Dendritic cell treated with granulocyte-macrophage colony-stimulating factor and Interleukin-4, amounts not matched to agents 40 ng/mL and 50 ng/mL, for 4 days (primary cell): ENCODE data around the gene MTMR10.

ENCODE experiments used
- H3K27ac Mint-ChIP-seq: one replicate; pipeline ENCODE4 v1.8.0; 2022; ENCODE audit warnings: mild to moderate bottlenecking, mixed read lengths
- H3K27me3 Mint-ChIP-seq: one replicate; pipeline ENCODE4 v1.8.0; 2022; ENCODE audit warnings: mild to moderate bottlenecking, mixed read lengths
- H3K36me3 Mint-ChIP-seq: one replicate; pipeline ENCODE4 v1.8.0; 2022; ENCODE audit warnings: low read depth, mixed read lengths
- H3K4me1 Mint-ChIP-seq: one replicate; pipeline ENCODE4 v1.8.0; 2022; ENCODE audit warnings: low read depth, mixed read lengths
- H3K4me3 Mint-ChIP-seq: one replicate; pipeline ENCODE4 v1.8.0; 2022; ENCODE audit warnings: mild to moderate bottlenecking, moderate library complexity, mixed read lengths
- H3K9me3 Mint-ChIP-seq: one replicate; pipeline ENCODE4 v1.8.0; 2022; ENCODE audit warnings: mixed read lengths
- intact Hi-C: fragments of 100-400 bp; cut with micrococcal nuclease; formaldehyde crosslinking; loops from one replicate; pipeline ENCODE4 v1.15.0; 2022

Gene MTMR10

DNA sequence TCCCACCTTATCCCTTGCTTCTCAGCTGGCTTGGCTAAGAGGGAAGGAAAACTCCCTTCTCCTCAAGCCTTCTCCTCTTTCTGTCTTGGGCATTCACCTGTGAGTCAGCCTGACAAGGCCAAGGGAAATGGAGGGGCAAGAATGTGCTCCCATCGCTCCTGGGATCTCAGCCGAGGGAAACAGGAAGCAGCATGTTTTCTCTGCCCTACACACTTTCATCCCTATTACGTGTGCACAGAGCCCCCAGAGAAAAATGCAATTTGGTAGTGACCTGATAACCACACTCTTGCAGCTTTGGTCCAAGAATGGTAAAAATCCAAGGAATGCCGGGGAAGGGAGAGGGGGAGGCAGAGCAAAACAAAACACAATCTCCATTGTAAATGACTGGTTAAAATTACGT, 32.9 kb upstream of the MTMR10 start:
- no peaks in the 10 kb centered on the region for H3K9me3 Mint-ChIP-seq
- H3K27ac Mint-ChIP-seq: no peak overlapping the region
- no peaks in the 10 kb centered on the region for H3K36me3 Mint-ChIP-seq
- peaks cover 18% of the 10 kb centered on the region for H3K4me1 Mint-ChIP-seq
- intact Hi-C loops: no loop called here
- peaks cover 8% of the 10 kb centered on the region for H3K27me3 Mint-ChIP-seq
- no peak overlapping the region for H3K4me3 Mint-ChIP-seq

DNA sequence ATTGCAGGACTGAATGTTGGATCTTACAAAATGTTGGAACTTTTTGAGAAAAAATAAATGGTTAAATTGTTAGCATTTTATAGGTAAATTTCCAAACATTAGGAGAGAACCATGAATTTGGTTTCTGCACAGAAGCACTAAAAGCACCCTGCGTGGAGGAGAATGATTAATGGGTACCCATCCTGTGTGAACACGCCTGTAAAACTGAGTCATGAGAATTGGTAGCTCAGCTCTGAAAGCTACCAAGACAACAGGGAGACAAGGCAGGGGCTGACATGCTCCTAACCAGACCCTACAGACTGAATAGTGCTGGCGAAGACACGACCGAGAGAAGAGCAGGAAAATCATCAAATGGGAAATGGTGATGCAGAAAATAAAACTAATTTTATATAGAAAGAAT, 32.4 kb upstream of the MTMR10 start:
- H3K27me3 Mint-ChIP-seq: peaks cover 6% of the 10 kb centered on the region

DNA sequence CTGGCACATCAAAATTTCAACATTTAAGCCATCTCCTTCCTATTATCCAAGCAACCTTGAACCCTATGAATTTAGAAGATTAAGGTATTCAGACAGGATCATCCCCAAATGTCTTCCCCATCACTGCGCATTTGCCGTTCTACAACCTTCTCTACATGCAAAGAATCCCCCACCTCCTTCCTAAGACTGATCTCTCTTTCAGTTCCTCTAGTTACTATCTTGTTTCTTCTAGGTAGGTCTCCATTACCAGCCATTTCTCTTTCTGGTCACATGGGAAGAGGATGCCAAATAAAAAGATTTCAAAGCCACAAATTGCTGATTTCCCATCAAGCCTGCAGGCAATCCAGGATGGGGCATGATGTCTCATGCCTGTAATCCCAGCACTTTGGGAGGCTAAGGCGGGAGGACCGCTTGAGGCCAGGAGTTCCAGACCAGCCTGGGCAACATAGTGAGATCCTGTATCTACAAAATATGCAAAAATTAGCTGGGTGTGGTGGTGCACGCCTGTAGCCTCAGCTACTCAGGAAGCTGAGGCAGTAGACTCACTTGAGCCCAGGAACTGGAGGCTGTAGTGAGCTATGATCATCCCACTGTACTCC, 29.7 kb upstream of the MTMR10 start:
- Mint-ChIP-seq H3K36me3 (no peaks in the 10 kb centered on the region), H3K9me3 (no peaks in the 10 kb centered on the region), H3K27me3 (peaks cover 2% of the 10 kb centered on the region), H3K4me3 (no peak overlapping the region), H3K27ac (no peak overlapping the region), H3K4me1 (peaks cover 18% of the 10 kb centered on the region)
- intact Hi-C loops: no loop called here

More for the DNA sequence above, 32.4 kb upstream of the MTMR10 start:
- Mint-ChIP-seq H3K27ac (no peak overlapping the region), H3K36me3 (no peaks in the 10 kb centered on the region), H3K9me3 (no peaks in the 10 kb centered on the region), H3K4me1 (peaks cover 18% of the 10 kb centered on the region), H3K4me3 (no peak overlapping the region)
- intact Hi-C loops: no loop called here

DNA sequence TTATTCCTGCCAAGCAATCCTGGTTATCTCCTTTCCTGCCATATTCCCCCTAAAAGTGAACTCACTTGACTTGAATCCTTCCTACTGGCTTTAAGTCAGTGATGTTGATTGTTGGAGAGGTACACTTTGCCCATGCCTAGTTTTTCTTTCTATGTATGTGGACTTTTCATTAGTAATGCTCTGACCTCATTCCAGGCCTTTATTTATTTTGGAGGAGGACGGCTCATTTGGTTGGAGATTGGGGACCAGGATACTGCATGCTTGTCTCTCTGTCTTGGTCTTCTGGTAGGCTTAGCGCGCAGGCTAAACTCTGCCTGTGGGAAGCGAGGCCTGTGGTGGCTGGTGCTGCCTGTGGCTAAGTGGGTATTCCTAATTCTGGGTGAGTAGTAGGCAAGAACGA, 29.1 kb upstream of the MTMR10 start:
- Mint-ChIP-seq H3K27ac (no peak overlapping the region), H3K4me1 (peaks cover 19% of the 10 kb centered on the region), H3K27me3 (no peaks in the 10 kb centered on the region), H3K4me3 (no peak overlapping the region), H3K9me3 (no peaks in the 10 kb centered on the region), H3K36me3 (no peaks in the 10 kb centered on the region)
- intact Hi-C loops: no loop called here

DNA sequence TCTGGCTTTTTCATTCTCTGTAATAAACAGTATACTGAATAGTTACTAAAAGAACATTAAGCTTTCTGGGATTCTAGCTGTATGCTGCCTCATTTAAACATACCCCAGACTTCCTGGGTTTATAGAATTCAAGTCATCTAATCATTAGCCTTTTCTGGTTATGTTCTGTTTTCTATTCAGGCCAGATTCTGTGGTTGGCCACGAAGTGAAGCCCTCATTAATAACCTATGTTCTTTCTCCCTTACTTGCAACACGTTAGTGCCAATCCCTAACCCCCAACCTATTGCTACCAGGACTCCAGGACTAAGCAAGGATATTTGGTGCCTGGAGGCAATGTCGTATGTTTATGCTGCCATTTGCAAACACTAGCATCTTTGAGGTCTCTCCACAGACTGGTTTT, 28.6 kb upstream of the MTMR10 start:
- Mint-ChIP-seq H3K36me3 (no peaks in the 10 kb centered on the region), H3K27ac (no peak overlapping the region), H3K27me3 (no peaks in the 10 kb centered on the region), H3K9me3 (no peaks in the 10 kb centered on the region), H3K4me1 (peaks cover 23% of the 10 kb centered on the region), H3K4me3 (no peak overlapping the region)
- intact Hi-C loops: no loop called here

DNA sequence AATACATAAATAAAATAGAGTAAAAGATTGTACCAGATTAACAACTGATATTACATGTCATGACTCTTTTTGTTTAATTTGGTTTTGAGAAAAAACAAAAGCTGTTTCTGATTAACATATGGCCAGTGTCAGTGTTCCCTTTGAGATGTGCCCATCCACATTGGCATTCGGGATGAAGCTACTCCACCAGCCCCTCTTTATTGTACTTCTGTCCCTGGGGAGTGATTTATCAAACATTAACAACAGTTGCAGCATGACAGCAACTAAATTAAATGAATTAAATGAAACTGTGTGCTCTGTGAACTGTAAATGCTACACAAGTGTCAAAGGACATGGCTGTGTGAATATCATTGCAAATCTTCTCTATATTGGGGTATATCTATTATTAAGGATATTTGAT, 25.9 kb upstream of the MTMR10 start:
- Mint-ChIP-seq H3K4me3 (no peak overlapping the region), H3K27me3 (no peaks in the 10 kb centered on the region), H3K36me3 (no peaks in the 10 kb centered on the region), H3K4me1 (peaks cover 21% of the 10 kb centered on the region), H3K9me3 (peaks cover 8% of the 10 kb centered on the region), H3K27ac (no peak overlapping the region)
- intact Hi-C loops: no loop called here

DNA sequence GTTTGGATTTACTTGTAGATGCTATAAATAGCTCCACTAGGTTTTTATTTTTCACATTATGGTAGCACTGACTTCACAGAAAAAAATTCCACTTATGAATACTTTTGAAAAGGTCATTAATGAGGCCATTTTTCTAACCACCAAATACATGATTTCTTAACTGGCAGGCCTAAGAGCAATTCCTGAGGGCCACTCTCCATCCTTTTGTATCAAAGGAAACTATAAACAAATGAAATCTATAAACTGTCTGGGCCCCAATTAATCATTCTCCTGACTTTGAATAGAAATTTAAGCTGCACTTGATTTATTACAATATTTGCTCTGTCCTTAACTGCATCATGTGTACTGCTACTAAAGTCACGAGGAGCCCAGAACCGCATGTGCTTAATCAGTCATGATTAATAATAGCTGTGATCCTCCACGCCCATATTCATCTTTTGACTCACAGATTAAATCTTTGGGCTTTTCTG, 25.1 kb upstream of the MTMR10 start:
- Mint-ChIP-seq H3K4me3 (no peak overlapping the region), H3K36me3 (no peaks in the 10 kb centered on the region), H3K27ac (no peak overlapping the region), H3K27me3 (no peaks in the 10 kb centered on the region), H3K4me1 (peaks cover 21% of the 10 kb centered on the region), H3K9me3 (peaks cover 14% of the 10 kb centered on the region)
- intact Hi-C loops: no loop called here

DNA sequence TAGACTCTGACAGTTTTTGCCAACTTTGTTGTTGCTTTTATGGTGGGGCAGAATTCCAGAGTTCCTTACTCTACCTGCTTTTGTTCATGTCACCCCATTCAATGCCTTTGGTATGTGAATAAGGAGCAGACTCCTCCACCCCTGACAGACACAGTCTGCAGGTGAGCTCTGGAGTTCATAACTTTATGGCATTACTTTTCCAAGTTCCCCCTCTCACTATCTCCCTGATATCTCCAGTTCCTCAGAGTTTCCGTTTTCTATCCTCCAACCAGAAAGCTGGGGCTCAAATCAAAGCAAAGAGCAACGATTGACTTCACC, 23.1 kb upstream of the MTMR10 start:
- H3K4me1 Mint-ChIP-seq: peaks cover 16% of the 10 kb centered on the region
- intact Hi-C loops: no loop called here
- H3K36me3 Mint-ChIP-seq: no peaks in the 10 kb centered on the region
- peaks cover 14% of the 10 kb centered on the region for H3K9me3 Mint-ChIP-seq
- H3K4me3 Mint-ChIP-seq: no peak overlapping the region
- no peak overlapping the region for H3K27ac Mint-ChIP-seq
- H3K27me3 Mint-ChIP-seq: no peaks in the 10 kb centered on the region

DNA sequence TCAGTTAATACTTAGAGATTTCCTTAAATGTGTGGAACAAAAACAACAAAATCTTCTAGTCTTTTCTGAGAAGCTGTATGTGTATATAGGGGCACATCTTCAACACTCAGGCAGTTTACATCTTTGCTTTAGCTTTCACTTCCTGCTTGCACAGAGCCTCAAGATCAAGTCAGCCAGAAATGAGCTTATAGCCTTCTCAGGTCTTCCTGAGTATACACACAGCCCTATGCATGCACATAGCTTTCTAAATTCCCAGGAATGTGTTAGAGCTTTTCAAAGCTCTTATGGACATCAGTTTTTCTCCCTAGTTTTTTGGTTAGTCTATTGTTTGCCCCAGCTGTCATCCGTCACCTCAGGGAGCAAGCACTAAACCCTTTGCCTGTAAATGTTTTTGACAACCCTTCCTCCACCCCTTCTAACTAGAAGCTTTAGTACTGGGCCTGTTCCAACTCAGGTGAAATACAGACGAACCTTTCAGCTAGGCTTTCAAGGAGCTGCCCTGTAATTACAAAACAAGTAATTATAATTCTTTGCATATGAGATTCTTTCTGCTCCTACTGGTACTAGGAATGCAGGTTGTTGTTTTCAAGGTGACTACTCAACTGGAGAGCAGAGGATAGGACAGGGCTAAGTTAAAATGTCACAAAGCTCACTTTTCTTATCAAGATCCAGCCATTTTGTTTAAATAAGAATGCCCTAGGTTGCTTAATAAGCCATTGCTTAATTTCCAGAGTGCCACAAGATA, 22.6 kb upstream of the MTMR10 start:
- peaks cover 16% of the 10 kb centered on the region for H3K4me1 Mint-ChIP-seq
- H3K9me3 Mint-ChIP-seq: peaks cover 14% of the 10 kb centered on the region

DNA sequence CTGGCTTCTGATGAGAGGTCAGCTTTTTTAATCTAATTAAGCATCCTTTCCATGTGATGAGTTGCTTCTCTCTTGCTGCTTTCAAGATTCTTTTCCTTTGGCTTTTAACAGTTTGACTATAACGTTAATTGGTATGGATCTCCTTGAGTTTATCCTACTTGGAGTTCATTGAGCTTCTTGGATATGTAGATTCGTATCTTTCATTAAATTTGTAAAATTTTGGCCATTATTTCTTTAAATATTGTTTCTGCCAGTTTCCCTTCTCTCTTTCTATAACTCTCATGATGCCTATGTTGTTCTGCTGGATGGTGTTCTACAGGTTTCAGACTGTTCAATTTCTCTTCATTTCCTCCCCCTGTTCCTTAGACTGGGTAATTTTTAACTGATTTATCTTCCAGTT, 21.0 kb upstream of the MTMR10 start:
- no peaks in the 10 kb centered on the region for H3K36me3 Mint-ChIP-seq
- peaks cover 14% of the 10 kb centered on the region for H3K9me3 Mint-ChIP-seq
- intact Hi-C loops: no loop called here
- no peaks in the 10 kb centered on the region for H3K27me3 Mint-ChIP-seq
- no peak overlapping the region for H3K27ac Mint-ChIP-seq
- peaks cover 16% of the 10 kb centered on the region for H3K4me1 Mint-ChIP-seq
- H3K4me3 Mint-ChIP-seq: no peak overlapping the region

More for the DNA sequence above, 22.6 kb upstream of the MTMR10 start:
- Mint-ChIP-seq H3K36me3 (no peaks in the 10 kb centered on the region), H3K4me3 (no peak overlapping the region), H3K27me3 (no peaks in the 10 kb centered on the region), H3K27ac (no peak overlapping the region)
- intact Hi-C loops: no loop called here

DNA sequence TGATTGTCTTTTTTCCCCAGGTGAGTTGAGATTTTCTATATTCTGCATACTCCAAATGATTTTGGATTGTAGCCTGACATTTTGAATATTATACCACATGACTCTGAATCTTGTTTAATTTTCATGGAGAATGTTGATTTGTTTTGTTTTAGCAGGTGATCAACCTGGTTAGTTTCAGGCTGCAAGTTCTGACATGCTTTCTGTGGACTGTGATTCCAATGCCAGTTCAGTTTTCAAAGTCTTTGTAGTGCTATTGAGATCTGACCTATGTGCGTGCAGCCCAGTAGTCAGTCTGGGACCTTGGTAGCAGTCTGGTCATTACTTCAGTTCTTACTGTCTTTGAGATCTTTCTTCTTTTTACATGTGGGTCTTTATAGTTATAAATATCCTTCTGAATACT, 18.6 kb upstream of the MTMR10 start:
- Mint-ChIP-seq H3K9me3 (peaks cover 14% of the 10 kb centered on the region), H3K27ac (no peak overlapping the region), H3K27me3 (peaks cover 6% of the 10 kb centered on the region), H3K4me1 (peaks cover 19% of the 10 kb centered on the region), H3K36me3 (no peaks in the 10 kb centered on the region), H3K4me3 (no peak overlapping the region)
- intact Hi-C loops: no loop called here

DNA sequence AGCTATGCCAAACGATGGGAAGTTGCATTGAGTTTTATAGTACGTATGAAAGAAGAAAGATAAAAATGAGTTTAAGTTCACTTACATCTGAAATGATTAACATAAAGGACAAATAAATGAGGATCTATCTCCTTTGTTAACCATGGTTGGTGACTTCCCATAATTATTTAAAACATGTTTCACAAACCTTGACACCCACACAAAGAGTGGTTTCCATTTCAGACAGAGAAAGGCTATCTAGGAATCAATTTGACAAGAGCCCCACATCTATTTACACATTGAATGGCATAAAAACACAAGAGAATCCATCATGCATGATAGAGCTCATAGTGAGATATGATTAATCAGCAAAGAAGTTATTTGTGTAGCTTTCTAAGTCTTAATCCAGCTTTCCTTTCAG, 14.2 kb upstream of the MTMR10 start:
- no peak overlapping the region for H3K27ac Mint-ChIP-seq
- intact Hi-C loops: loop anchor here (5.0 kb wide), 1 partner anchor 112 kb away; no protein-coding TSS in a partner anchor
- H3K9me3 Mint-ChIP-seq: no peaks in the 10 kb centered on the region
- no peak overlapping the region for H3K4me3 Mint-ChIP-seq
- no peaks in the 10 kb centered on the region for H3K36me3 Mint-ChIP-seq
- H3K4me1 Mint-ChIP-seq: peaks cover 20% of the 10 kb centered on the region
- peaks cover 17% of the 10 kb centered on the region for H3K27me3 Mint-ChIP-seq

DNA sequence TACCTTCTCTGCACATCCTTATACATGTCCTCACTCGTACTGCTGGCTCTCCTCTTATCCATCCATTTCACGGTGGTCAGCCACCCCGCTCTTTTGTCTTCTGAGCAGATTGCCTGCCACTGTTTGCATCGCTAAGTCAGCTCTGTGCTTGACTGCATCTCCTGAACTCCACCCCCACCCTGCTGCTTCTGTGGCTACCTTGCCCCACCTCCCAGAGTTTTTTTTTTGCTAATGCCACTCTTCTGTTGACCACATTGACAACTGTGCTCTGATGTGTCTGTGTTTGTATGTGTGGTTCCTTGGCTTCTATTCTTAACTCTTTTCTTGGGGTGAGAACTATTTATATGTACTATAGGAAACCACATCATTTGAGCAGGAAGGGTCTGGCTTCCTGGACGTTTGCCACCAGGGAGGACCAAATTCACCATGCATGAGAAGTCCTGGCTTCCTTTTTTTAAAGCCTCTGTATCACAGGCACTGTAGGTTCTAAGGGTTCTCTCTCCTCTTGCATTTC, 12.8 kb upstream of the MTMR10 start:
- intact Hi-C loops: no loop called here
- Mint-ChIP-seq H3K27ac (no peak overlapping the region), H3K36me3 (no peaks in the 10 kb centered on the region), H3K27me3 (peaks cover 17% of the 10 kb centered on the region), H3K4me3 (no peak overlapping the region), H3K4me1 (peaks cover 20% of the 10 kb centered on the region), H3K9me3 (no peaks in the 10 kb centered on the region)

DNA sequence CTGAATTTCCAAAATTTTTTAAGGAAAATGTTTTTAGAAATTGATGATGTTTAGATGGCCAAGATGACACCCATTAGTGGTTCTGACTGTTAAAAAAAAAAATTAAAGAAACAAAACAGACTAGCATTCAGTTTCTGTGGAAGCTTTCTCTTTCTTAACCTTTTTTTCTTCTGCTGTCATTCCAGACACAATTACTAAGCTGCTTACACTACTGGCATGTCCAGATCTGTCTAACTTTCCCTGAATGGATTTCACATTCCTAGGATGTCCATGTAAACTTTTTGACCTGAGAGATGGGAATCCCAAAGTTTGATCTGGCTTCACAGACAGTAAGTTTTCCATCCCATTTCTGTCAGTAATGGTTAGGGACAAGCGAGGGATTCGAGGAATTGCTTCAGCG, 10.3 kb upstream of the MTMR10 start:
- Mint-ChIP-seq H3K27ac (no peak overlapping the region), H3K4me1 (peaks cover 20% of the 10 kb centered on the region), H3K27me3 (peaks cover 15% of the 10 kb centered on the region), H3K36me3 (no peaks in the 10 kb centered on the region), H3K4me3 (no peak overlapping the region), H3K9me3 (no peaks in the 10 kb centered on the region)
- intact Hi-C loops: no loop called here

DNA sequence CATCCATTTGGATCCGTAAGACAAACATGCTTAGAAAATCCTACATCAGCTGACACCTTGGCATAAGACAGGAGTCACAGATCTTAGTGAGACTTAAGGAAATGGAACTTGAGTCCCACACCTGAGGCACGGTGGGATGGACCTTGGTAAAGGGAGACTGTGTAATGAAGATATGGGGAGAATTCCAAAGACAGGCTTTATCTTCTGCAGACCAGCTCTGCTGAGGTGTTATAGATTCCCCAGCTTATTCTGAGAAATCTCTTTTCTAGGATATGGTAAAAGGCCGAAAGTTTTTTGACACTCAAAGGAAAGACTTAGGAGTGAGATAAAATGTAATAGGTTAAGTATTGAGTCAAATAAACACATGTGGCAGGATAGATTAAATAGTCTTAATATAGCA, 8.3 kb upstream of the MTMR10 start:
- Mint-ChIP-seq H3K36me3 (no peaks in the 10 kb centered on the region), H3K9me3 (no peaks in the 10 kb centered on the region), H3K4me1 (peaks cover 13% of the 10 kb centered on the region), H3K27ac (no peak overlapping the region), H3K4me3 (no peak overlapping the region), H3K27me3 (peaks cover 10% of the 10 kb centered on the region)
- intact Hi-C loops: no loop called here
